GM12892 (cell line): ENCODE measurements around the gene C19orf85.

Experiments used
- POLR2A ChIP-seq: IDR thresholded peaks from 2 replicates; pipeline ENCODE4 v1.6.1; 2011; ENCODE audit warnings: low read depth, low read length, control low read depth
- POLR2AphosphoS5 ChIP-seq: IDR thresholded peaks from 2 replicates; pipeline ENCODE4 v1.6.1; 2011; ENCODE audit warnings: low read depth, low read length, control low read depth
- TAF1 ChIP-seq: IDR thresholded peaks from 2 replicates; pipeline ENCODE4 v1.6.1; 2011; ENCODE audit warnings: low read depth, mild to moderate bottlenecking, control low read depth, low read length, borderline replicate concordance

DNA sequence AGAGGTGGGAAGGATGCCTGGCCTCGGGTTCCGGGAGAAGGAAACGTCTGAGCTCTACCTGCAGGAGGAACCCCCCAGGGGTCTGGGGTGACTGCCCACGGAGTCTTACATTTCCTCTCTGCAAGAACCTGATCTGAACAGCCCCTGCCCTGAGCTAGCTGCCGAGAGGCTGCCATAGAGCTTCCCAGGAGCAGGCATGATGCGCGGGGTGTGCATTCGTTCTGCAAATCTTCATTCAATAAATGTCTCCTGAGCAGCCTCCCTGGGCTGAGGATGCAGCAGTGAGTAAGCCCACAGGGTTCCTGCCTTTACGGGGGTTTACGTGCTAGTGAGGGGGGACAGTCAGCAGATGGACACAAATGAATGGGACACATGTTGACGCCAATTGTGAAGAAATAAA is 19.9 kb downstream of the C19orf85 start:
- TF ChIP-seq TAF1: no peak
- no peak for TF ChIP-seq POLR2A
- no peak for TF ChIP-seq POLR2AphosphoS5
